HG03025 (cell line): ENCODE results near the gene PLET1.
"Not testable (repeated sequence)": the region's sequence is repeated elsewhere in the genome, so short reads cannot be mapped to it uniquely, and the experiment has no call there.

Source experiments
- ATAC-seq: cut with Tn5 transposase; IDR thresholded peaks from one replicate; pipeline ENCODE4 v1.9.1; 2021; ENCODE audit warnings: mild to moderate bottlenecking, moderate library complexity; ENCODE audit not compliant: unreplicated experiment, low FRiP score

PLET1 gene

DNA sequence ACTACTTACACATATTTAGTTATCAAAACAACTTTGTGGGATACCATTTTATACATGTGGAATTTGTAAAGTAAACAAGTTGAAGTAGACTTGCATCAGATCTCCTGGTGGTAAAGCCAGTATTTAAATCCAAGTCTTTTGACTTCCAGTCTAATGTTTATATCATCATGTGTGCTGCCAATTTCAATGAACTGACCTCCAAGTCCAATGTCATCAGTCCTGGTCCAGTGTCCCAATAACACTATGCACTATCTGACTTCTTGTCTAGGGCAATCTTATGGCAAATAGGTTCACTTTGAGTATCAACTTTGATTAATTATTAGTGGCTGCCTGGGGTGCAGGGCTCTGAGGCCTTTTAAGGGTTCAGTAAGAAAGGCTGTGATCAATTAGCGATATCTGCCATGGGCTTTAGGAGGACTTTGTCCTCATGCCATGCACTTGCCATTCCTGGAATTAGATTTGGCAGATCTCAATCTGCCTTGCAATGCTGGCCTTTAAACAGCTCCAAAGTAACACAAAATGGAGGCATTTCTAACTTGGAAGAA is 44.0 kb downstream of the PLET1 start:
- no peak for ATAC-seq

DNA sequence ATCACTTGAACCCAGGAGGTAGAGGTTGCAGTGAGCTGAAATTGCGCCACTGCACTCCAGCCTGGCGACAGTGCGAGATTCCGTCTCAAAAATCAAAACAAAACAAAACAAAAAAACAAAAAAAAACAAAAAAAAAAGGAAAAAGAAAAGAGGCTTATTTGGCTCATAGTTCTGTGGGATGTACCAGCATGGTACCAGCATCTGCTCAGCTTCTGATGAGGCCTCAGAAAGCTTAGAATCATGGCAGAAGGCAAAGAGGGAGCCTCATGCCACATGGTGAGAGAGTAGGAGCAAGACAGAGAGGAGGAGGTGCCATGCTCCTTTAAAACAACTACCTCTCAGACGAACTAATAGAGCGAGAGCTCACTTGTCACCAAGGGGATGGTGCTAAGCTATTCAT is 45.0 kb downstream of the PLET1 start:
- ATAC-seq = no peak

DNA sequence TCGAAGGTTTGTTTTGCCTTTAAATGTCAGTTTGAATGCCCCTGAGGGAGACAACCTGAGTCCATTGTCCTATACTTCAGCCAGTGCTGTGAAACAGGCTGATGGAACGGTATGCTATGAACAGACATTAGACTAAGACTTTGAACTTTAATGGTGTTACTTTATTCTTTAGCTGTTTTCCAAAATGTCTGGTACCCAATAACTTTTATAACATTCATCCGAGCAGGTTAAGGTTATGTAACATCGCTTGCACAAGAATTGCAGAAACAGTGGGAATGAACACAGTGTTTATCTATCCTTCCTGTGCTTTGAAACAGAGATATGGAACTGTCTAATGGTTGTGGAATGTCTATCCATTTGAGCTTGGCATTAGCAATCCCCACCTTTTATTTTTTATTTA is 46.9 kb downstream of the PLET1 start:
- no peak for ATAC-seq

DNA sequence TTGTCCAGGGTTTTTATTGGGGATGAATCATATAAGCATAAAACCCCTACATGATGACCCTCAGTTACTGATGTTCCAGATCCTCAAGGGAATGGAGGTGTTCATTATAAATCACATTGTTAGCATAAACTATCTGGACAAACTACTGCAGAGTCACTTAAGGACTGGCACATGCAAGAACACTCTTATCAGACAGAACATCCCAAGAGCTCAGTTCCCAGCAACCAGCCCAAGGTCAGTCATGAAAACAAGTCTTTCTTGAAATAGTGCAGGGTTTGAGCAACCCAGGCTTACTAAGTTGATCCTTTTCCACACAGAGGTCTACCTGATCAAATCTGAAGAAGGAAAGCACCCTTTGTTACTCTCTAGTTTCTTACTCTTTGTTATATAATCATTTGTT is 48.0 kb downstream of the PLET1 start:
- ATAC-seq = no peak

DNA sequence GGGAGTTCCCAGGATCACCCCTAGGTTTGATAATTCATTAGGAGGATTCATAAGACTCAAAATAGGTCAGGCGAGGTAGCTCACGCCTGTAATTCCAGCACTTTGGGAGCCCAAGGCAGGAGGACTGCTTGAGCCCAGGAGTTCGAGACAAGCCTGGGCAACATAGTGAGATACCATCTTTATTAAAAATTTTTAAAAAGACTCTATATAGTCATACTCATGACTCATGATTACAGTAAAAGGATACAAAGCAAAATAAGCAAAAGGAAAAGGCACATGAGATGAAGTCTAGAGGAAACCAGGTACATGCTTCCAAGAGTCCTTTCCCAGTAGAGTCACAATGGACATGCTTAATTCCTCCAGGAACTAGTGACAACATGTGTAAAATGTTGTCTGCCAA is 48.4 kb downstream of the PLET1 start:
- no peak for ATAC-seq

DNA sequence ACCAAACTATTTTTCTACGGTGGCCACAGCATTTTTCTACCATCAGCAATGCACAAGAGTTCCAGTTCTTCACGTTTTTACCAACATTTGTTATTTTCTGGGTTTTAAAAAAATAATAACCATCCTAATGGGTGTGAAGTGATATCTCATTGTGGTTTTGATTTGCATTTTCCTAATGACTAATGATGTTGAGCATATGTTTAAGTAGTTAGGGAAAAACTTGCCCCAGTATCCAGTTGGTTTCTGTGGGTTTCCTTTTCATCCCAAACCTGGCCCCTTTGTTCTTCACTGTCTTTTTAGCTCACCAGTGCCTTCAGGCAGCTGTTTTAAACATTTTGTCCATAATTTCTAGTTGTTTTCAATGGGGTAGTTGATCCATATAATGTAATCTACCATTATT is 49.1 kb downstream of the PLET1 start:
- ATAC-seq = no peak

DNA sequence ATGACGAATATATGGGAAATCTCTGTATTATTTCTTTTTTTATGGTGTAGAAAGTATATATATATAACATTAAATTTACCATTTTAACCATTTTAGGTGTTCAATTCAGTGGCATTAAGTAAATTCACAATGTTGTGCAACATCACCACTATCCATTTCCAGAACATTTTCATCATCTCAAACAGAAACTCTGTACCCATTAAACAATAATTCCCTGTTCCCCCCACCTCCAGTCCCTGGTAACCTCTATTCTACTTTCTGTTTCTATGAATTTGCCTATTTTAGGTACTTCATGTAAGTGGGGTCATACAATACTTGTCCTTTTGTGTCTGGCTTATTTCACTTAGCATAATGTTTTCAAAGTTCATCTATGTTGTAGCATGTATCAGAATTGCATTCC is 49.8 kb downstream of the PLET1 start:
- ATAC-seq = no peak

DNA sequence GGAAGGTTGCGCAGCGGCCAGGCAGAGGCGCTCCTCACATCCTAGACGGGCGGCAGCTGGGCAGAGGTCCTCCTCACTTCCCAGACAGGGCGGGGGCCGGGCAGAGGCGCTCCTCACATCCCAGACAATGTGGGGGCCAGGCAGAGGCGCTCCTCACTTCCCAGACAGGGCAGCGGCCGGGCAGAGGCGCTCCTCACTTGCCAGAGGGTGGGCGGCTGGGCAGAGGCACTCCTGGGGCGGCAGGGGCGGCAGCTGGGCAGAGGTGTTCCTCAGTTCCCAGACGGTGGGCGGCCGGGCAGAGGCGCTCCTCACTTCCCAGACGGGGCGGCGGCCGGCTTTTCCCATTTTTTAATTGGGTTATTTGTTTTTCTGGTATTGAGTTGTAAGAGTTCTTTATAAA is 54.6 kb downstream of the PLET1 start:
- no peak for ATAC-seq

DNA sequence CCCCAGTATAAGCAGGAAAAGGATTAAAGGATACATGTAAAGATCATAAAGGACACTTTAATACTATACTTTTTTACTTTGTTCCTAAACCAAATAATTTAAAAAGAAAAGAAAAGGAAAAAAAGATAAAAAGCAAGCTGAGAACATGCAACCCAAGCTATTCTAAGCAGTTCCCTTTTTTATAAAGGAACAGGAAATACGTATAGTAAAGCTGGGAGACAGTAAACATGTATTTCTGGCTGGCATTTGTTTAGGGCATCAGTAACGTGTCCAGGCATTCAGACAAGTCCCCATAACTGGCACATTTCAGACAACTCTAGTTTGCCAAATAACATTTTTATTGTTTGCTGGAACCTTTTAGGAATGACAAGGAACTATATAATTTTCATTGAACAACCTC is 60.4 kb downstream of the PLET1 start:
- no peak for ATAC-seq

DNA sequence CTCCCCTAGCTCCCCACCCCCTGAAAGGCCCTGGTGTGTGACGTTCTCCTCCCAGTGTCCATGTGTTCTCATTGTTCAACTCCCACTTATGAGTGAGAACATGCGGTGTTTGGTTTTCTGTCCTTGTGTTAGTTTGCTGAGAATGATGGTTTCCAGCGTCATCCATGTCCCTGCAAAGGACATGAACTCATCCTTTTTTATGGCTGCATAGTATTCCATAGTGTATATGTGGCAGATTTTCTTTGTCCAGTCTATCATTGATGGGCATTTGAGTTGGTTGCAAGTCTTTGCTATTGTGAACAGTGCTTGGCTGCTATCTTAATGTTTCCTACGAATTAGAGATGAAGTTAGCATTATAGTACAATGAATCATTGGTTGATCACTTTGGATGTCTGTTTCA is 61.6 kb downstream of the PLET1 start:
- ATAC-seq = not testable (repeated sequence)
